HG03558 (cell line): ENCODE results near the gene EXD2.
"Not testable (repeated sequence)": the region's sequence is repeated elsewhere in the genome, so short reads cannot be mapped to it uniquely, and the experiment has no call there.

Source experiments
- ATAC-seq: cut with Tn5 transposase; IDR thresholded peaks from one replicate; pipeline ENCODE4 v1.9.1; 2021; ENCODE audit warnings: moderate number of reproducible peaks; ENCODE audit not compliant: unreplicated experiment; ENCODE audit errors: extremely low read depth

The EXD2 gene, protein sequence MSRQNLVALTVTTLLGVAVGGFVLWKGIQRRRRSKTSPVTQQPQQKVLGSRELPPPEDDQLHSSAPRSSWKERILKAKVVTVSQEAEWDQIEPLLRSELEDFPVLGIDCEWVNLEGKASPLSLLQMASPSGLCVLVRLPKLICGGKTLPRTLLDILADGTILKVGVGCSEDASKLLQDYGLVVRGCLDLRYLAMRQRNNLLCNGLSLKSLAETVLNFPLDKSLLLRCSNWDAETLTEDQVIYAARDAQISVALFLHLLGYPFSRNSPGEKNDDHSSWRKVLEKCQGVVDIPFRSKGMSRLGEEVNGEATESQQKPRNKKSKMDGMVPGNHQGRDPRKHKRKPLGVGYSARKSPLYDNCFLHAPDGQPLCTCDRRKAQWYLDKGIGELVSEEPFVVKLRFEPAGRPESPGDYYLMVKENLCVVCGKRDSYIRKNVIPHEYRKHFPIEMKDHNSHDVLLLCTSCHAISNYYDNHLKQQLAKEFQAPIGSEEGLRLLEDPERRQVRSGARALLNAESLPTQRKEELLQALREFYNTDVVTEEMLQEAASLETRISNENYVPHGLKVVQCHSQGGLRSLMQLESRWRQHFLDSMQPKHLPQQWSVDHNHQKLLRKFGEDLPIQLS

DNA sequence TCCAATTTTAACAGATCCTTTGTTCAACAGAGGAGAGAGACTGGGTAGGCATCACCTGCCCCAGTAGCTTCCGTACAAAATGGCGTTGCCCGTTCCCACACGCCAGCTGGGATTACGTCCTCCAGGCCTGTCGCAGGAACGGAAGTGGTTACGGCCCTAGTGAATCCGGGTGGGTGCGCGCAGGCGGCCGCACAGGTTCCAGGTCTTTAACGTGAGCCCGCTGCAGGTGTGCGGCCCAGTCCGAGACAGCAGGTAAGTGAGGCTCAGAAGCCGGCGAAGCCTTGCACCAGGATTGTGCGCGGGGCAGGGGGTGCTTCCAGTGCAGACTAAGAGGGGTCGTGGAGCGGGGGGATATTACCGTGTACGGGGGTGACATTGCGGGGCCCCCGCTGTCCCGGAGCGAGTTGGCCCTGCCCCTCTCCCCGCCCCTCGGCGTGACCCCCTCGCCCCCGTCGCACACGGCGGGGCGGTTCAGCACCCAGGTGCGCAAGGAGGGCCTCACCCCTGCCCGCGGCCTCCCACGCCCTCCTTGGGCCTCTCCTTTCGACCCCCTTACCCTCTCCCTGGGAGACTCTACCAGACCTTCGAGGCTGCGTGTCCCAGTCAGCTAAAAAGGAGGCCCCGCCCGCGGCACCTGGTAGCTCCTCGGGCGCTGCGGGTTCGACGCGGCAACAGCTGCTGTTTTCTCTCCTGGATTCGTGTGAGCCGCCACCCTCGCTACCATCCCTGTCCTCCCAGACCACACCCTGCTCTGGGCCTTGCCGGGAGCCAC is at the start of gene EXD2:
Gene EXD2, plus strand, starts transcription at position 159 of the 772 bp plus-strand sequence. CDS start 17,973 bp downstream, outside the sequence.
- peak; percentile 59 for ATAC-seq

DNA sequence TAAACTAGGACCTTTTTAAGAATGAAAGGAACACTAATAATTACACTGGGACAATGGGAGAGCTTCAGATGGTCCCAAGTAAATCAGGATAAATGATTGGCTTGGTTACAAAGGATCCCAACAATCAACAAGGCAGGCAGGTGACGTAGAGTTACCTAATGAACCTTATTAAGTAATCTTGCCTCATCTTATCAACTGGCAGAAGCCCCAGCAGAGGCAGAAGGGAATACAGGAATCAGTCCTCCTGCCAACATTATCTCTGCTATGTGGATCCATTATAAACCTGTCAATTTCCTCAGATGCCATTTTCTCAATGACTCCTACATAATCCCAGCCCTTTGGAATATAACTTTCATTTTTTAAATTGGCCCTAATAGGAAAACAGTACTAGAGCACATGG is 49.7 kb upstream of the EXD2 start:
- ATAC-seq = no peak

- no peak for ATAC-seq
These were observed 49.2 kb upstream of the EXD2 start for GRCh38 chr14:69142101-69142500.

- no peak for ATAC-seq
These were observed 41.6 kb upstream of the EXD2 start for GRCh38 chr14:69149461-69150244.

- no peak for ATAC-seq
These were observed 39.7 kb upstream of the EXD2 start for GRCh38 chr14:69151458-69152180.

- no peak for ATAC-seq
These were observed 39.0 kb upstream of the EXD2 start for GRCh38 chr14:69152181-69152901.

GRCh38 chr14:69152902-69153151 is 38.5 kb upstream of the EXD2 start, which contains the start of gene DCAF5:
Gene DCAF5, minus strand, starts transcription at chr14:69153119. Its CDS starts 141 bp downstream, at chr14:69152978.
- ATAC-seq = peak; percentile 78

GRCh38 chr14:69153152-69153872 is 38.0 kb upstream of the EXD2 start:
- ATAC-seq = no peak

DNA sequence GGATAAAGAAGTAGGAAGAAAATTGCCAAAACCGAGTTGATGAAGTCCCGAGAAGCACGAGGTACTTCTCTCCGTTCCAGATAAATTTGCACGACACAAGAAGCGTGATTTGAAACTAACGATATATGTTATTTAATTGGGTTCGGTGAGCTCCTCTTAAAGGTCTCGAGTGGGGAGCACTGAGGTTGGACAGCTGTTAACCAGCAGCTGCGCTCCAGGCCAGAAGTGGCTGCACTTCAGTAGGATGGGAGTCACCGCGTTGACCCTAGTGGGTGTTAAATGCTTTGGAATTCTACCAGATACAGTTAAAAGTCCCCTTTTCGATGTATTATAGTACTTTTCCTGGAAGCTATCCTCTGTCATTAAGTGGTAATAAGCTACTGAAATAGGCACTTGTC is 37.4 kb upstream of the EXD2 start:
- no peak for ATAC-seq

- ATAC-seq = no peak
These were observed 36.5 kb upstream of the EXD2 start for GRCh38 chr14:69154779-69155178.

DNA sequence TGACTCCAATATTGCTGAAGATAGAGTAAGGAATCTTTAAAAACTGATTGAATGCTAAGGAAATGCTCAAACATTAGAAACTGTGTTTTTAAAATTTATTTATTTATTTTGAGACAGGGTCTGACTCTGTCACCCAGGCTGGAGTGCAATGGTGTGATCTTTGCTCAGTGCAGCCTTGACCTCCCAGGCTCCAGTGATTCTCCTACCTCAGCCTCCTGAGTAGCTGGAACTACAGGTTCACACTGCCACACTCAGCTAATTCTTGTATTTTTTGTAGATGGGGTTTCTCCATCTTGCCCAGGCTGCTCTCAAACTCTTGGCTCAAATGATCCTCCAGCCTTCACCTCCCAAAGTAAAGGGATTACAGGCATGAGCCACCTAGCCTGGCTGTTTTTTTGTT is 35.1 kb upstream of the EXD2 start:
- no peak for ATAC-seq

DNA sequence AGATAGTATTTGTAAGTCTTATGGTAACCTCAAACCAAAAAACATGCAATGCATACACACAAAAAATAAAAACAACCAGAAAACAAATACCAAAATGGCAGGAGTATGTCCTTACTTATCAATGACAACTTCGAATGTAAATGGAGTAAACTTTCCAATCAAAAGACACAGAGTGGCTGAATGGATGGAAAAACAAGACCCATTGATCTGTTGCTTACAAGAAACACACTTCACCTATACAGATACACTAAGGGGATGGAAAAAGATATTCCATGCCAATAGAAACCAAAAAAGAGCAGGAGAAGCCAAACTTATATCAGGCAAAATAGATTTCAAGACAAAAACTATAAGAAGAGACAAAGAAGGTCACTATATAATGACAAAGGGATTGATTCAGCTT is 29.7 kb upstream of the EXD2 start:
- ATAC-seq = no peak

DNA sequence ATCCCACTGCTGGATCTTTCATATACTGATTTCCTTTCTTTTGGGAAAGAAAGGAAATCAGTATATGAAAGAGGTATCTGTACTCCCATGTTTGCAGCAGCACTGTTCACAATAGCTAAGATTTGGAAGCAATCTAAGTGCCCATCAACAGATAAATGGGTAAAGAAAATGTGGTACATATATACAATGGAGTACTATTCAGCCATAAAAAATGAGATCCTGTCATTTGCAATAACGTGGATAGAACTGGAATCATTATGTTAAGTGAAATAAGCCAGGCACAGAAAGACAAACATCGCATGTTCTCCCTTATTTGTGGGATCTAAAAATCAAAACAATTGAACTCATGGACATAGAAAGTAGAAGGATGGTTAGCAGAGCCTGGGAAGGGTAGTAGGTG is 25.5 kb upstream of the EXD2 start:
- ATAC-seq = not testable (repeated sequence)

DNA sequence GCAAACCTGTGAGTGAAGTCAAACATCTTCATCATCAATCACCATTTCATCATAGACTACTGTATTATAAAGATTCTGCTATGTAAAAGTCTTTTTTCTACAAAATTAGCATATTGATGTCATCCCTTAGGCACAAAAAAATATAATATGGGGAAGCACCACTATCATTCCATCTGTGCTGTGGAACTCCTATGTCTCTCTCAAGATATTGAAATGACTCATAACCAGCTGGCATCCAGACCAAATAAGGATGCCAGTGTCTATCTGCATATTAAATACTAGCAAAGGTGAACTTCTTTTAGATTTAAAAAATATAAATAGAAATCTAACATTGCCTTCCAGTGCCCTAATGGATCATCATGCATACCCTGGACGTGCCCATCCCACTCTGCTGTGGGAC is 20.5 kb upstream of the EXD2 start:
- no peak for ATAC-seq

GRCh38 chr14:69171569-69171968 is 19.7 kb upstream of the EXD2 start:
- ATAC-seq = no peak

DNA sequence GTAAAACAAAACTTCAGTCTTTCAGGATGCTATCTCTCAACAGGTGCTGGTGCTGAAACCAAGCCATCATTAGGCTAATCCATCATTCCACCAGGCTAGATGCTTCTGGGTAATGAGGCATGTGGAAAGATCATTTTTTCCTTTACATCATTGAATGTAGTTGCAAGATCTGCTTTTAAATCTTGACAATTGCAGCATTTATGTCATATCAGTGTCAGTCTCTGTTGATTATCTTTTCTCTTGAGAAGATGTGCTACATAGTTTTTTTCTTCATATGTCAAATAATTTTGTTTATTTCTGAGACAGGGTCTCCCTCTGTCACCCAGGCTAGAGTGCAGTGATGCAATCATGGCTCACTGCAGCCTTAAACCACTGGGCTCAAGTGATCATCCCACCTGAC is 16.2 kb upstream of the EXD2 start:
- ATAC-seq = no peak

GRCh38 chr14:69181491-69181890 is 9.8 kb upstream of the EXD2 start:
- no peak for ATAC-seq

DNA sequence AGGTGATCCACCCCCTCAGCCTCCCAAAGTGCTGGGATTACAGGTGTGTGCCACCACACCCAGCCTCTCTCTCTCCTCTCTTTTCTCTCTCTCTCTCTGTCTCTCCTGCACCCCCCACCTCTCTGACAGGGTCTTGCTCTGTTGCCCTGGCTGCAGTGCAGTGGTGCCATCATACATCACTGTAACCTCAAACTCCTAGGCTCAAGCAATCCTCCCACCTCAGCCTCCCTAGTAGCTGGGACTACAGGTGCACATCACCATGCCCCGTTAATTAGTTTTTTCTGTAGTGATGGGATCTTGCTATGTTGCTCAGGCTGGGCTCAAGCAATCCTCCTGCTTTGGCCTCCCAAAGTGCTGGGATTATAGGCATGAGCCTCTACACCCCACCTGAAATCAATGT is 8.7 kb upstream of the EXD2 start:
- not testable (repeated sequence) for ATAC-seq

GRCh38 chr14:69183735-69184134 is 7.6 kb upstream of the EXD2 start:
- no peak for ATAC-seq
